ENCODE measurements around the gene INHA.

INHA gene

GRCh38 chr2:219557791-219558785 is 14.0 kb upstream of the INHA start:
- DNase-seq (ENCODE audit: low spot score) (no peak), FAIRE-seq (no peak)

- FAIRE-seq (no peak), DNase-seq (ENCODE audit: low spot score) (no peak)
Observed at GRCh38 chr2:219559156-219559915, 12.8 kb upstream of the INHA start.

- DNase-seq (ENCODE audit: low spot score) (no peak), FAIRE-seq (no peak)
Observed at GRCh38 chr2:219560037-219560892, 11.8 kb upstream of the INHA start.

GRCh38 chr2:219560893-219561178 is 11.3 kb upstream of the INHA start:
- no peak for FAIRE-seq

GRCh38 chr2:219561179-219562048 is 10.7 kb upstream of the INHA start:
- DNase-seq (ENCODE audit: low spot score) (no peak), FAIRE-seq (no peak)

More at GRCh38 chr2:219560893-219561178, 11.3 kb upstream of the INHA start:
- no peak for DNase-seq (ENCODE audit: low spot score)

GRCh38 chr2:219562049-219563020 is 9.8 kb upstream of the INHA start:
- DNase-seq (ENCODE audit: low spot score) (no peak), FAIRE-seq (no peak)

- DNase-seq (ENCODE audit: low spot score) (no peak), FAIRE-seq (no peak)
Observed at GRCh38 chr2:219563271-219563928, 8.7 kb upstream of the INHA start.

GRCh38 chr2:219565130-219566080 is 6.7 kb upstream of the INHA start:
- FAIRE-seq (no peak), DNase-seq (ENCODE audit: low spot score) (no peak)

- DNase-seq (ENCODE audit: low spot score) = no peak
- FAIRE-seq = no peak
Observed at GRCh38 chr2:219566640-219567039, 5.5 kb upstream of the INHA start.

GRCh38 chr2:219567131-219567530 is 5.0 kb upstream of the INHA start:
- FAIRE-seq (no peak), DNase-seq (ENCODE audit: low spot score) (no peak)

- no peak for FAIRE-seq
- no peak for DNase-seq (ENCODE audit: low spot score)
Observed at GRCh38 chr2:219567791-219568361, 4.2 kb upstream of the INHA start.

- DNase-seq (ENCODE audit: low spot score) (peak; percentile 43), FAIRE-seq (peak; percentile 78)
Observed at GRCh38 chr2:219569041-219569440, 3.1 kb upstream of the INHA start.

GRCh38 chr2:219569635-219570034 is 2.5 kb upstream of the INHA start:
- FAIRE-seq (no peak), DNase-seq (ENCODE audit: low spot score) (no peak)

GRCh38 chr2:219570194-219570923 is 1.8 kb upstream of the INHA start:
- DNase-seq (ENCODE audit: low spot score) = no peak
- no peak for FAIRE-seq

GRCh38 chr2:219570924-219571310 is 1.2 kb upstream of the INHA start:
- FAIRE-seq (no peak), DNase-seq (ENCODE audit: low spot score) (no peak)

- FAIRE-seq = no peak
- peak; percentile 43 for DNase-seq (ENCODE audit: low spot score)
Observed at GRCh38 chr2:219571311-219572236, 536 bp upstream of the INHA start, which contains the start of gene OBSL1. Gene OBSL1, minus strand, starts transcription at chr2:219571539. Its CDS starts 307 bp downstream, at chr2:219571232.
